Peyer's patch (tissue), 4 donors: ENCODE measurements around the gene MTMR3.

ENCODE experiments used
- CTCF ChIP-seq, 6 experiments: fragments of 450-650 bp in 4 of 6; fragments of 200-600 bp in 2 of 6; sonication (generic) in 1 of 6; IDR thresholded peaks; one replicate each; pipeline ENCODE4 v1.5.1; 2017 to 2019; ENCODE audit warnings: antibody characterized with exemption in 6 of 6, mild to moderate bottlenecking in 3 of 6, moderate library complexity in 1 of 6
- POLR2A ChIP-seq, 2 donors: fragments of 450-650 bp; IDR thresholded peaks; one replicate each; pipeline ENCODE4 v1.5.1; 2017; ENCODE audit warnings: antibody characterized with exemption in 2 of 2, mild to moderate bottlenecking in 2 of 2, moderate library complexity in 2 of 2

- TF ChIP-seq CTCF (IDR thresholded peaks at IDR 0.05), result no peak
- TF ChIP-seq POLR2A (IDR thresholded peaks at IDR 0.05), result no peak
Measured at GRCh38 chr22:29958170-29958569, 75.2 kb downstream of the MTMR3 start.
